Activated T-cell treated with anti-CD3 and anti-CD28 coated beads, Interleukin-2, amount 50 U/mL, for 24 hours (primary cell): ENCODE data around the gene POLR3GL.
"Not testable (repeated sequence)": the region's sequence is repeated elsewhere in the genome, so short reads cannot be mapped to it uniquely, and the experiment has no call there.

Experiments
- DNase-seq: peaks from one replicate; pipeline ENCODE4 v3.0.0-alpha.2; 2020
- H3K27ac Mint-ChIP-seq: 2 replicates; pipeline ENCODE4 v1.8.0; 2020; ENCODE audit warnings: mild to moderate bottlenecking, mixed read lengths
- H3K27me3 Mint-ChIP-seq: 2 replicates; pipeline ENCODE4 v1.8.0; 2020; ENCODE audit warnings: mixed read lengths
- H3K36me3 Mint-ChIP-seq: 2 replicates; pipeline ENCODE4 v1.8.0; 2020; ENCODE audit warnings: low read depth, mixed read lengths
- H3K4me1 Mint-ChIP-seq: 2 replicates; pipeline ENCODE4 v1.8.0; 2020; ENCODE audit warnings: low read depth, mixed read lengths
- H3K4me3 Mint-ChIP-seq: 2 replicates; pipeline ENCODE4 v1.8.0; 2020; ENCODE audit warnings: mild to moderate bottlenecking, moderate library complexity, mixed read lengths
- H3K9me3 Mint-ChIP-seq: 2 replicates; pipeline ENCODE4 v1.8.0; 2020; ENCODE audit warnings: mixed read lengths

POLR3GL gene

GRCh38 chr1:145964328-145965118 is at the start of gene POLR3GL, which contains the start of gene ANKRD34A:
Gene POLR3GL, plus strand, starts transcription at chr1:145964690. Its CDS starts 10,176 bp downstream, at chr1:145974866.
Gene ANKRD34A, minus strand, starts transcription at chr1:145964575. Its CDS starts 2,816 bp downstream, at chr1:145961759.
- H3K4me3 Mint-ChIP-seq: peak within 1 kb of the TSS; percentile 96
- no peaks in the 10 kb centered on the region for H3K27me3 Mint-ChIP-seq
- peaks cover 4% of the 10 kb centered on the region for H3K9me3 Mint-ChIP-seq
- H3K36me3 Mint-ChIP-seq: peaks cover 32% of the 10 kb centered on the region
- H3K27ac Mint-ChIP-seq: peak within 1 kb of the TSS; percentile 96
- H3K4me1 Mint-ChIP-seq: peaks cover 63% of the 10 kb centered on the region
- peak; percentile 90 for DNase-seq

GRCh38 chr1:145916745-145917144 is 47.7 kb upstream of the POLR3GL start:
- Mint-ChIP-seq H3K36me3 (peaks cover 77% of the 10 kb centered on the region), H3K9me3 (no peaks in the 10 kb centered on the region), H3K4me1 (peaks cover 59% of the 10 kb centered on the region), H3K27ac (peak overlapping the region; percentile 81), H3K4me3 (peak overlapping the region; percentile 93), H3K27me3 (no peaks in the 10 kb centered on the region)
- no peak for DNase-seq

- Mint-ChIP-seq H3K9me3 (no peaks in the 10 kb centered on the region), H3K27ac (peak overlapping the region; percentile 97), H3K4me1 (peaks cover 63% of the 10 kb centered on the region), H3K4me3 (peak overlapping the region; percentile 93), H3K27me3 (no peaks in the 10 kb centered on the region), H3K36me3 (peaks cover 74% of the 10 kb centered on the region)
- no peak for DNase-seq
Observed at GRCh38 chr1:145917595-145917994, 46.9 kb upstream of the POLR3GL start.

- Mint-ChIP-seq H3K4me3 (peak within 1 kb of the TSS; percentile 93), H3K27me3 (no peaks in the 10 kb centered on the region), H3K36me3 (peaks cover 75% of the 10 kb centered on the region), H3K4me1 (peaks cover 63% of the 10 kb centered on the region), H3K9me3 (no peaks in the 10 kb centered on the region), H3K27ac (peak within 1 kb of the TSS; percentile 97)
- peak; percentile 96 for DNase-seq
Observed at GRCh38 chr1:145918144-145918991, 46.1 kb upstream of the POLR3GL start, which contains the start of gene PEX11B. Gene PEX11B, minus strand, starts transcription at chr1:145918717. Its CDS starts 29 bp downstream, at chr1:145918688.

GRCh38 chr1:145918992-145919939 is 45.2 kb upstream of the POLR3GL start:
- Mint-ChIP-seq H3K9me3 (no peaks in the 10 kb centered on the region), H3K36me3 (peaks cover 75% of the 10 kb centered on the region), H3K4me3 (peak overlapping the region; percentile 93), H3K4me1 (peaks cover 62% of the 10 kb centered on the region), H3K27me3 (no peaks in the 10 kb centered on the region), H3K27ac (peak overlapping the region; percentile 97)
- peak; percentile 46 for DNase-seq

- H3K36me3 Mint-ChIP-seq: peaks cover 68% of the 10 kb centered on the region
- H3K4me1 Mint-ChIP-seq: peaks cover 62% of the 10 kb centered on the region
- H3K27me3 Mint-ChIP-seq, H3K9me3 Mint-ChIP-seq, DNase-seq: not testable (repeated sequence)
- H3K27ac Mint-ChIP-seq: peak overlapping the region; percentile 75
- peak overlapping the region; percentile 93 for H3K4me3 Mint-ChIP-seq
Observed at GRCh38 chr1:145920297-145920696, 44.2 kb upstream of the POLR3GL start.

- Mint-ChIP-seq H3K4me3 (no peak overlapping the region), H3K36me3 (peaks cover 52% of the 10 kb centered on the region), H3K27ac (peak overlapping the region; percentile 59)
Observed at GRCh38 chr1:145922266-145922665, 42.2 kb upstream of the POLR3GL start.

GRCh38 chr1:145926686-145927062 is 37.8 kb upstream of the POLR3GL start:
- peaks cover 37% of the 10 kb centered on the region for H3K36me3 Mint-ChIP-seq
- H3K4me1 Mint-ChIP-seq: peaks cover 32% of the 10 kb centered on the region
- no peaks in the 10 kb centered on the region for H3K9me3 Mint-ChIP-seq
- peak; percentile 75 for DNase-seq
- no peak overlapping the region for H3K27ac Mint-ChIP-seq
- H3K4me3 Mint-ChIP-seq: no peak overlapping the region
- no peaks in the 10 kb centered on the region for H3K27me3 Mint-ChIP-seq

More at GRCh38 chr1:145922266-145922665, 42.2 kb upstream of the POLR3GL start:
- no peaks in the 10 kb centered on the region for H3K27me3 Mint-ChIP-seq
- peaks cover 55% of the 10 kb centered on the region for H3K4me1 Mint-ChIP-seq
- DNase-seq: no peak
- no peaks in the 10 kb centered on the region for H3K9me3 Mint-ChIP-seq

GRCh38 chr1:145927063-145927886 is 37.2 kb upstream of the POLR3GL start, which contains the start of gene RBM8A:
Gene RBM8A, minus strand, starts transcription at chr1:145927484. Its CDS starts 58 bp downstream, at chr1:145927426.
- Mint-ChIP-seq H3K27ac (no peak within 1 kb of the TSS), H3K9me3 (no peaks in the 10 kb centered on the region), H3K36me3 (peaks cover 37% of the 10 kb centered on the region), H3K27me3 (no peaks in the 10 kb centered on the region), H3K4me3 (no peak within 1 kb of the TSS), H3K4me1 (peaks cover 33% of the 10 kb centered on the region)
- DNase-seq: peak; percentile 91

GRCh38 chr1:145927916-145928643 is 36.4 kb upstream of the POLR3GL start:
- Mint-ChIP-seq H3K4me1 (peaks cover 38% of the 10 kb centered on the region), H3K27me3 (no peaks in the 10 kb centered on the region), H3K9me3 (no peaks in the 10 kb centered on the region), H3K4me3 (no peak overlapping the region), H3K27ac (no peak overlapping the region), H3K36me3 (peaks cover 33% of the 10 kb centered on the region)
- no peak for DNase-seq

- Mint-ChIP-seq H3K36me3 (peaks cover 55% of the 10 kb centered on the region), H3K4me1 (peaks cover 31% of the 10 kb centered on the region), H3K27ac (peak overlapping the region; percentile 91), H3K4me3 (peak overlapping the region; percentile 45)
- DNase-seq: peak; percentile 70
- not testable (repeated sequence) for H3K9me3 Mint-ChIP-seq, H3K27me3 Mint-ChIP-seq
Observed at GRCh38 chr1:145932522-145933009, 31.9 kb upstream of the POLR3GL start.

GRCh38 chr1:145935708-145936107 is 28.8 kb upstream of the POLR3GL start:
- DNase-seq: no peak
- Mint-ChIP-seq H3K9me3 (no peaks in the 10 kb centered on the region), H3K36me3 (peaks cover 57% of the 10 kb centered on the region), H3K27me3 (no peaks in the 10 kb centered on the region), H3K27ac (peak overlapping the region; percentile 7), H3K4me1 (peaks cover 26% of the 10 kb centered on the region), H3K4me3 (no peak overlapping the region)
